GM23338 (cell line): ENCODE measurements around the gene ANKRD49. TPM values are rescaled to one million over a fixed set of nuclear protein-coding genes. Genes with fewer than 3 reads are reported as not detected.

Experiments
- ATAC-seq: fragments of 200-7000 bp; cut with Tn5 transposase; 3 replicates; pipeline ENCODE4 v1.9.1; 2020
- DNase-seq: peaks from one replicate; pipeline ENCODE4 v3.0.0-alpha.2; 2015; ENCODE audit warnings: low spot score
- H2AFZ ChIP-seq: fragments of 200-600 bp; sonication (generic); 2 replicates; pipeline ENCODE4 v1.8.0; 2016; ENCODE audit warnings: antibody characterized with exemption, mild to moderate bottlenecking, moderate library complexity
- H3F3A ChIP-seq: fragments of 200-600 bp; sonication (generic); replicated peaks from 2 replicates; pipeline ENCODE4 v1.8.0; 2017; ENCODE audit warnings: antibody characterized with exemption, mixed run types, low read depth
- H3K27ac ChIP-seq: fragments of 200-600 bp; sonication (generic); 2 replicates; pipeline ENCODE4 v1.6.1; 2016; ENCODE audit warnings: low read depth
- H3K27me3 ChIP-seq: fragments of 200-600 bp; sonication (generic); 2 replicates; pipeline ENCODE4 v1.8.0; 2016; ENCODE audit warnings: mild to moderate bottlenecking, mixed run types, moderate library complexity; ENCODE audit not compliant: insufficient read depth
- H3K36me3 ChIP-seq: fragments of 200-600 bp; sonication (generic); 2 replicates; pipeline ENCODE4 v1.8.0; 2016; ENCODE audit warnings: mild to moderate bottlenecking; ENCODE audit not compliant: insufficient read depth
- H3K4me1 ChIP-seq: fragments of 200-600 bp; sonication (generic); 2 replicates; pipeline ENCODE4 v1.8.0; 2016; ENCODE audit warnings: mild to moderate bottlenecking, moderate library complexity; ENCODE audit not compliant: insufficient read depth
- H3K4me2 ChIP-seq: fragments of 200-600 bp; sonication (generic); 2 replicates; pipeline ENCODE4 v1.7.1; 2017; ENCODE audit warnings: mixed run types
- H3K4me3 ChIP-seq: fragments of 200-600 bp; sonication (generic); 2 replicates; pipeline ENCODE4 v1.6.1; 2016; ENCODE audit warnings: mixed run types
- H3K79me2 ChIP-seq: fragments of 200-600 bp; sonication (generic); replicated peaks from 2 replicates; pipeline ENCODE4 v1.8.0; 2017; ENCODE audit warnings: mild to moderate bottlenecking; ENCODE audit not compliant: insufficient read depth
- H3K9me2 ChIP-seq: fragments of 200-600 bp; sonication (generic); 2 replicates; pipeline ENCODE4 v1.8.0; 2017; ENCODE audit not compliant: insufficient read depth
- H4K20me1 ChIP-seq: fragments of 200-600 bp; sonication (generic); replicated peaks from 2 replicates; pipeline ENCODE4 v1.8.0; 2017; ENCODE audit warnings: mild to moderate bottlenecking; ENCODE audit not compliant: insufficient read depth
- H3K27ac Mint-ChIP-seq: 2 replicates; pipeline ENCODE4 v1.8.0; 2020; ENCODE audit warnings: inconsistent platforms, mild to moderate bottlenecking, moderate library complexity, mixed read lengths
- H3K27me3 Mint-ChIP-seq: 3 replicates; pipeline ENCODE4 v1.8.0; 2022; ENCODE audit warnings: low read depth, mild to moderate bottlenecking, moderate library complexity, mixed read lengths, inconsistent platforms; ENCODE audit not compliant: insufficient read depth, poor library complexity
- H3K36me3 Mint-ChIP-seq: 3 replicates; pipeline ENCODE4 v1.8.0; 2021; ENCODE audit warnings: low read depth, mild to moderate bottlenecking, inconsistent platforms, moderate library complexity, mixed read lengths
- H3K4me1 Mint-ChIP-seq: 3 replicates; pipeline ENCODE4 v1.8.0; 2020; ENCODE audit warnings: mild to moderate bottlenecking, inconsistent platforms, mixed read lengths
- H3K4me3 Mint-ChIP-seq: 3 replicates; pipeline ENCODE4 v1.8.0; 2021; ENCODE audit warnings: moderate library complexity, mild to moderate bottlenecking, inconsistent platforms, mixed read lengths
- H3K9me3 Mint-ChIP-seq: 3 replicates; pipeline ENCODE4 v1.8.0; 2020; ENCODE audit warnings: moderate library complexity, mild to moderate bottlenecking, inconsistent platforms, mixed read lengths
- CREB1 ChIP-seq: fragments of 250-450 bp; sonication (Bioruptor Pico); IDR thresholded peaks from 2 replicates; pipeline ENCODE4 v1.5.0; 2020; ENCODE audit warnings: low read depth, mild to moderate bottlenecking, moderate library complexity
- CTCF ChIP-seq, 2 experiments: fragments of 200-600 bp in 1 of 2; sonication (generic) in 1 of 2; conservative IDR thresholded peaks; 2 replicates each; pipeline versions ENCODE4 v1.5.1 to v1.6.1; 2016 to 2017; ENCODE audit warnings: antibody characterized with exemption in 2 of 2, low read depth in 2 of 2, mild to moderate bottlenecking in 2 of 2, moderate library complexity in 1 of 2
- ETS1 ChIP-seq: IDR thresholded peaks from 2 replicates; pipeline ENCODE4 v1.6.1; 2016; ENCODE audit warnings: antibody characterized with exemption
- EZH2 ChIP-seq: fragments of 200-600 bp; sonication (generic); IDR thresholded peaks from one replicate; pipeline ENCODE4 v1.8.0; 2017; ENCODE audit warnings: antibody characterized with exemption, mild to moderate bottlenecking, low read depth; ENCODE audit not compliant: unreplicated experiment
- EZH2phosphoT487 ChIP-seq: fragments of 200-600 bp; sonication (generic); IDR thresholded peaks from one replicate; pipeline ENCODE4 v1.8.1; 2018; ENCODE audit warnings: antibody characterized with exemption; ENCODE audit not compliant: unreplicated experiment
- NANOG ChIP-seq: IDR thresholded peaks from 2 replicates; pipeline ENCODE4 v1.6.1; 2016; ENCODE audit warnings: antibody characterized with exemption, borderline replicate concordance
- POLR2AphosphoS5 ChIP-seq: IDR thresholded peaks from 2 replicates; pipeline ENCODE4 v1.6.1; 2016; ENCODE audit warnings: antibody characterized with exemption, low read depth
- REST ChIP-seq: IDR thresholded peaks from one replicate; pipeline ENCODE4 v1.6.1; 2018; ENCODE audit warnings: antibody characterized with exemption; ENCODE audit not compliant: unreplicated experiment
- ZNF114 ChIP-seq: fragments of 250-450 bp; sonication (Bioruptor Pico); IDR thresholded peaks from 2 replicates; pipeline ENCODE4 v1.5.0; 2020; ENCODE audit warnings: mild to moderate bottlenecking, moderate library complexity
- ZNF331 ChIP-seq: fragments of 250-450 bp; sonication (Bioruptor Pico); IDR thresholded peaks from 2 replicates; pipeline ENCODE4 v1.5.0; 2020; ENCODE audit warnings: low read depth, mild to moderate bottlenecking, moderate library complexity
- polyA plus RNA-seq: library from polyadenylated mRNA; unstranded; fragments of >200 nt; fragmentation: Nextera tagmentation; extraction: Ambion mirVana; gene quantifications from 2 replicates; pipeline ENCODE4 v1.2.1, GENCODE V29; 2016
- total RNA-seq: library from RNA; depleted of rRNA; stranded (reverse); fragments of >200 nt; shearing (Covaris generic); gene quantifications from 2 replicates; pipeline ENCODE4 v1.2.3, GENCODE V29; 2014

Gene ANKRD49
- total and polyA plus RNA-seq, 2 experiments from 2014 or later, result 16.0 to 35.2 TPM

- TF ChIP-seq CTCF (conservative IDR thresholded peaks at IDR 0.05; ENCODE audit: low read depth in 2 of 2) (no peak), CREB1 (CRISPR knock-in tag) (no peak), EZH2phosphoT487 (no peak), ZNF114 (no peak), ZNF331 (CRISPR knock-in tag) (no peak)
Observed at GRCh38 chr11:94455861-94456260, 37.9 kb upstream of the ANKRD49 start (continued).

- Histone ChIP-seq H3K9me2 (no peaks in the 10 kb centered on the region), H3K4me1 (no peaks in the 10 kb centered on the region), H3K27me3 (no peaks in the 10 kb centered on the region), H3K4me2 (no peak overlapping the region), H4K20me1 (no peaks in the 10 kb centered on the region), H3K36me3 (peaks cover 7% of the 10 kb centered on the region; the same call in 1 of the 2 replicates), H3K79me2 (no peaks in the 10 kb centered on the region), H3K27ac (peak overlapping the region; percentile 41; the same call in 1 of the 2 replicates), H3F3A (no peaks in the 10 kb centered on the region), H2AFZ (no peak overlapping the region), H3K4me3 (no peak overlapping the region)
- Mint-ChIP-seq H3K4me3 (no peak overlapping the region), H3K27ac (0 out of 2 replicates have a peak overlapping the region, but pooled peaks have one; percentile 39), H3K27me3 (no peaks in the 10 kb centered on the region), H3K4me1 (no peaks in the 10 kb centered on the region), H3K36me3 (peaks cover 39% of the 10 kb centered on the region), H3K9me3 (no peaks in the 10 kb centered on the region)
- ATAC-seq (no peak), DNase-seq (no peak)
- TF ChIP-seq REST (no peak), ETS1 (no peak), ZNF114 (no peak), EZH2 (no peak), CTCF (conservative IDR thresholded peaks at IDR 0.05; ENCODE audit: low read depth in 2 of 2) (no peak), ZNF331 (CRISPR knock-in tag) (no peak), POLR2AphosphoS5 (no peak), CREB1 (CRISPR knock-in tag) (no peak), EZH2phosphoT487 (no peak), NANOG (no peak)
Observed at GRCh38 chr11:94457118-94458029, 36.4 kb upstream of the ANKRD49 start.
